ENCODE data around the gene CACNA1F. TPM values are rescaled to one million over a fixed set of nuclear protein-coding genes. Genes with fewer than 3 reads are reported as not detected.

CACNA1F gene
- total and polyA plus RNA-seq, 10 of the 15 experiments (the other 5 are each of a cell fraction or from before 2014, with no cell fraction given), result 0.01 to 0.32 (median 0.05) TPM; not detected in 5

Other genes starting within 250 kb of the CACNA1F start
Only the 7 nearest of the 16 such genes appear.
- 51.8 and 56.6 TPM in 2 replicates for gene PLP2, start 61.4 kb downstream of the CACNA1F start, total RNA-seq (2014; rRNA removed)
- 55.8 and 60.1 TPM in 2 replicates for gene PLP2, start 61.4 kb downstream of the CACNA1F start, total RNA-seq (2014; rRNA removed; fragmentation: Illumina TruSeq; extraction: Trizol)
- 102 and 106 TPM in 2 replicates for gene PLP2, start 61.4 kb downstream of the CACNA1F start, total RNA-seq (2021)
- 62.3 and 78.2 TPM in 2 replicates for gene PLP2, start 61.4 kb downstream of the CACNA1F start, polyA plus RNA-seq (2011; rRNA removed)
- gene PLP2, start 61.4 kb downstream of the CACNA1F start, polyA plus RNA-seq (2014; fragmentation: Illumina TruSeq; extraction: Trizol), result 149 and 177 TPM in 2 replicates
- 100 to 1,000 TPM; 100 to 140 TPM for gene PLP2, start 61.4 kb downstream of the CACNA1F start, polyA plus RNA-seq (2014; fragmentation: Nextera tagmentation; extraction: Ambion mirVana)
- 71.0 and 74.8 TPM in 2 replicates for gene PLP2, start 61.4 kb downstream of the CACNA1F start, polyA plus RNA-seq (2014; rRNA removed)
- gene PLP2, start 61.4 kb downstream of the CACNA1F start, polyA plus RNA-seq (2016; fragmentation: Nextera tagmentation; extraction: Ambion mirVana), result 100 to 1,000 TPM in 1 of 2 experiments, 10 to 100 TPM in 1; 98.3 to 101 TPM
- 7.0 and 12.2 TPM in 2 replicates for gene PRICKLE3, start 47.0 kb downstream of the CACNA1F start, total RNA-seq (2014; rRNA removed)
- 3.3 and 4.9 TPM in 2 replicates for gene PRICKLE3, start 47.0 kb downstream of the CACNA1F start, total RNA-seq (2014; rRNA removed; fragmentation: Illumina TruSeq; extraction: Trizol)
- 16.8 and 17.4 TPM in 2 replicates for gene PRICKLE3, start 47.0 kb downstream of the CACNA1F start, total RNA-seq (2021)
- gene PRICKLE3, start 47.0 kb downstream of the CACNA1F start, polyA plus RNA-seq (2011; rRNA removed), result 2.7 and 6.4 TPM in 2 replicates
- gene PRICKLE3, start 47.0 kb downstream of the CACNA1F start, polyA plus RNA-seq (2014; fragmentation: Illumina TruSeq; extraction: Trizol), result 2.3 and 6.0 TPM in 2 replicates
- under 1 TPM; 0.69 to 0.88 TPM for gene PRICKLE3, start 47.0 kb downstream of the CACNA1F start, polyA plus RNA-seq (2014; fragmentation: Nextera tagmentation; extraction: Ambion mirVana)
- gene PRICKLE3, start 47.0 kb downstream of the CACNA1F start, polyA plus RNA-seq (2014; rRNA removed), result 16.1 and 16.5 TPM in 2 replicates
- gene PRICKLE3, start 47.0 kb downstream of the CACNA1F start, polyA plus RNA-seq (2016; fragmentation: Nextera tagmentation; extraction: Ambion mirVana), result 1 to 10 TPM; 8.7 to 9.1 TPM
- 0.68 and 0.76 TPM in 2 replicates for gene SYP, start 33.1 kb downstream of the CACNA1F start, total RNA-seq (2014; rRNA removed)
- gene SYP, start 33.1 kb downstream of the CACNA1F start, total RNA-seq (2014; rRNA removed; fragmentation: Illumina TruSeq; extraction: Trizol), result 0.81 and 1.0 TPM in 2 replicates
- gene SYP, start 33.1 kb downstream of the CACNA1F start, total RNA-seq (2021), result 0.48 and 0.49 TPM in 2 replicates
- 0.85 and 0.87 TPM in 2 replicates for gene SYP, start 33.1 kb downstream of the CACNA1F start, polyA plus RNA-seq (2011; rRNA removed)
- 0.68 and 0.86 TPM in 2 replicates for gene SYP, start 33.1 kb downstream of the CACNA1F start, polyA plus RNA-seq (2014; fragmentation: Illumina TruSeq; extraction: Trizol)
- under 1 TPM; 0.34 to 0.47 TPM for gene SYP, start 33.1 kb downstream of the CACNA1F start, polyA plus RNA-seq (2014; fragmentation: Nextera tagmentation; extraction: Ambion mirVana)
- gene SYP, start 33.1 kb downstream of the CACNA1F start, polyA plus RNA-seq (2014; rRNA removed), result 1.2 and 1.7 TPM in 2 replicates
- gene SYP, start 33.1 kb downstream of the CACNA1F start, polyA plus RNA-seq (2016; fragmentation: Nextera tagmentation; extraction: Ambion mirVana), result 1 to 10 TPM; 1.0 to 1.1 TPM
- 14.5 and 16.8 TPM in 2 replicates for gene CCDC22, start 2.1 kb upstream of the CACNA1F start, total RNA-seq (2014; rRNA removed)
- 5.1 and 5.2 TPM in 2 replicates for gene CCDC22, start 2.1 kb upstream of the CACNA1F start, total RNA-seq (2014; rRNA removed; fragmentation: Illumina TruSeq; extraction: Trizol)
- 23.6 and 24.6 TPM in 2 replicates for gene CCDC22, start 2.1 kb upstream of the CACNA1F start, total RNA-seq (2021)
- 4.4 and 13.9 TPM in 2 replicates for gene CCDC22, start 2.1 kb upstream of the CACNA1F start, polyA plus RNA-seq (2011; rRNA removed)
- 1.8 and 5.0 TPM in 2 replicates for gene CCDC22, start 2.1 kb upstream of the CACNA1F start, polyA plus RNA-seq (2014; fragmentation: Illumina TruSeq; extraction: Trizol)
- gene CCDC22, start 2.1 kb upstream of the CACNA1F start, polyA plus RNA-seq (2014; fragmentation: Nextera tagmentation; extraction: Ambion mirVana), result 1 to 10 TPM in 1 of 2 experiments, under 1 TPM in 1; 0.34 to 1.6 TPM
- 15.1 and 18.6 TPM in 2 replicates for gene CCDC22, start 2.1 kb upstream of the CACNA1F start, polyA plus RNA-seq (2014; rRNA removed)
- 10 to 100 TPM; 16.1 to 18.2 TPM for gene CCDC22, start 2.1 kb upstream of the CACNA1F start, polyA plus RNA-seq (2016; fragmentation: Nextera tagmentation; extraction: Ambion mirVana)
- not detected in 2 replicates for gene FOXP3, start 31.4 kb upstream of the CACNA1F start, total RNA-seq (2014; rRNA removed)
- gene FOXP3, start 31.4 kb upstream of the CACNA1F start, total RNA-seq (2014; rRNA removed; fragmentation: Illumina TruSeq; extraction: Trizol), result 0.04 TPM in 1 of 2 replicates, not detected in the other
- gene FOXP3, start 31.4 kb upstream of the CACNA1F start, total RNA-seq (2021), result 0.21 and 0.24 TPM in 2 replicates
- 0.08 TPM in 1 of 2 replicates, not detected in the other for gene FOXP3, start 31.4 kb upstream of the CACNA1F start, polyA plus RNA-seq (2011; rRNA removed)
- gene FOXP3, start 31.4 kb upstream of the CACNA1F start, polyA plus RNA-seq (2014; fragmentation: Illumina TruSeq; extraction: Trizol), result 0.06 and 0.10 TPM in 2 replicates
- under 1 TPM in 1 of 2 experiments, not detected in 1; 0.02 TPM for gene FOXP3, start 31.4 kb upstream of the CACNA1F start, polyA plus RNA-seq (2014; fragmentation: Nextera tagmentation; extraction: Ambion mirVana)
- gene FOXP3, start 31.4 kb upstream of the CACNA1F start, polyA plus RNA-seq (2014; rRNA removed), result 0.09 and 0.13 TPM in 2 replicates
- under 1 TPM in 1 of 2 experiments, not detected in 1; 0.09 TPM for gene FOXP3, start 31.4 kb upstream of the CACNA1F start, polyA plus RNA-seq (2016; fragmentation: Nextera tagmentation; extraction: Ambion mirVana)
- 2.2 and 2.4 TPM in 2 replicates for gene PPP1R3F, start 36.5 kb upstream of the CACNA1F start, total RNA-seq (2014; rRNA removed)
- gene PPP1R3F, start 36.5 kb upstream of the CACNA1F start, total RNA-seq (2014; rRNA removed; fragmentation: Illumina TruSeq; extraction: Trizol), result 1.0 and 1.3 TPM in 2 replicates
- gene PPP1R3F, start 36.5 kb upstream of the CACNA1F start, total RNA-seq (2021), result 3.3 and 5.7 TPM in 2 replicates
- gene PPP1R3F, start 36.5 kb upstream of the CACNA1F start, polyA plus RNA-seq (2011; rRNA removed), result 0.13 and 0.53 TPM in 2 replicates
- gene PPP1R3F, start 36.5 kb upstream of the CACNA1F start, polyA plus RNA-seq (2014; fragmentation: Illumina TruSeq; extraction: Trizol), result 0.70 and 0.97 TPM in 2 replicates
- under 1 TPM; 0.18 to 0.26 TPM for gene PPP1R3F, start 36.5 kb upstream of the CACNA1F start, polyA plus RNA-seq (2014; fragmentation: Nextera tagmentation; extraction: Ambion mirVana)
- gene PPP1R3F, start 36.5 kb upstream of the CACNA1F start, polyA plus RNA-seq (2014; rRNA removed), result 4.4 and 4.8 TPM in 2 replicates
- gene PPP1R3F, start 36.5 kb upstream of the CACNA1F start, polyA plus RNA-seq (2016; fragmentation: Nextera tagmentation; extraction: Ambion mirVana), result 1 to 10 TPM in 1 of 2 experiments, under 1 TPM in 1; 0.76 to 3.4 TPM
- not detected in 2 replicates for gene GAGE10, start 70.3 kb upstream of the CACNA1F start, total RNA-seq (2014; rRNA removed)
- not detected in 2 replicates for gene GAGE10, start 70.3 kb upstream of the CACNA1F start, total RNA-seq (2014; rRNA removed; fragmentation: Illumina TruSeq; extraction: Trizol)
- gene GAGE10, start 70.3 kb upstream of the CACNA1F start, total RNA-seq (2021), result not detected in 2 replicates
- not detected in 2 replicates for gene GAGE10, start 70.3 kb upstream of the CACNA1F start, polyA plus RNA-seq (2011; rRNA removed)
- gene GAGE10, start 70.3 kb upstream of the CACNA1F start, polyA plus RNA-seq (2014; fragmentation: Illumina TruSeq; extraction: Trizol), result not detected in 2 replicates
- gene GAGE10, start 70.3 kb upstream of the CACNA1F start, polyA plus RNA-seq (2014; fragmentation: Nextera tagmentation; extraction: Ambion mirVana), result not detected
- gene GAGE10, start 70.3 kb upstream of the CACNA1F start, polyA plus RNA-seq (2014; rRNA removed), result not detected in 2 replicates
- not detected for gene GAGE10, start 70.3 kb upstream of the CACNA1F start, polyA plus RNA-seq (2016; fragmentation: Nextera tagmentation; extraction: Ambion mirVana)

Measured in GM12878 (cell line).